Skin of body (tissue), 2 donors: ENCODE measurements around the gene HSPB9. TPM values are rescaled to one million over a fixed set of nuclear protein-coding genes. Genes with fewer than 3 reads are reported as not detected.
"Not testable (repeated sequence)": the region's sequence is repeated elsewhere in the genome, so short reads cannot be mapped to it uniquely, and the experiment has no call there.

Experiments used
- DNase-seq: peaks from one replicate; lab custom pipeline; 2025; lab: John Stamatoyannopoulos, UW
- total RNA-seq: library from RNA; depleted of rRNA; stranded (reverse); fragments of >200 nt; gene quantifications from one replicate; pipeline ENCODE4 v1.2.3, GENCODE V29; 2014

Gene HSPB9
- total RNA-seq, 1 donor from 2014 or later: not detected

DNA sequence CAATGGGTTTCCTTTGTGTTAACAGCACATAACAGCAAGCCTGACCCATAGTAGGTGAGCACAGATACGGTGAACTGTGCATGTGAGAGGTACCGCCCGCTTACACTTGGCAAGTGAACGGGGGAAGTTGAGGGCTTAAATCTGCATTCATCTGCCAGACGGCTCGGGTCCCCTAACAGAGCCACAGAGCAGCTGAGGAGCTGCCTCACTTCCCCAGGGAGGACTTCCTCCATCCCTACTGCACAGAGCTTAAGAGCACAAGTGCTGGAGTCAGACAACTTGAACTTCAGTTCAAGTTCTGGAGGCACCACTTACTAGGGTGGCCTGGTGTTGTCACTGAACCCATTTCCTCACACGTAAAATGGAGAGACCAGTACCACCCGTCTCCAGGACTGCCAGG, 18.8 kb downstream of the HSPB9 start:
- DNase-seq: no peak

GRCh38 chr17:42142371-42142896, 19.8 kb downstream of the HSPB9 start:
- DNase-seq: no peak

- not testable (repeated sequence) for DNase-seq
Observed at GRCh38 chr17:42143138-42143537, 20.5 kb downstream of the HSPB9 start.

GRCh38 chr17:42146911-42147607, 24.5 kb downstream of the HSPB9 start:
- no peak for DNase-seq

DNA sequence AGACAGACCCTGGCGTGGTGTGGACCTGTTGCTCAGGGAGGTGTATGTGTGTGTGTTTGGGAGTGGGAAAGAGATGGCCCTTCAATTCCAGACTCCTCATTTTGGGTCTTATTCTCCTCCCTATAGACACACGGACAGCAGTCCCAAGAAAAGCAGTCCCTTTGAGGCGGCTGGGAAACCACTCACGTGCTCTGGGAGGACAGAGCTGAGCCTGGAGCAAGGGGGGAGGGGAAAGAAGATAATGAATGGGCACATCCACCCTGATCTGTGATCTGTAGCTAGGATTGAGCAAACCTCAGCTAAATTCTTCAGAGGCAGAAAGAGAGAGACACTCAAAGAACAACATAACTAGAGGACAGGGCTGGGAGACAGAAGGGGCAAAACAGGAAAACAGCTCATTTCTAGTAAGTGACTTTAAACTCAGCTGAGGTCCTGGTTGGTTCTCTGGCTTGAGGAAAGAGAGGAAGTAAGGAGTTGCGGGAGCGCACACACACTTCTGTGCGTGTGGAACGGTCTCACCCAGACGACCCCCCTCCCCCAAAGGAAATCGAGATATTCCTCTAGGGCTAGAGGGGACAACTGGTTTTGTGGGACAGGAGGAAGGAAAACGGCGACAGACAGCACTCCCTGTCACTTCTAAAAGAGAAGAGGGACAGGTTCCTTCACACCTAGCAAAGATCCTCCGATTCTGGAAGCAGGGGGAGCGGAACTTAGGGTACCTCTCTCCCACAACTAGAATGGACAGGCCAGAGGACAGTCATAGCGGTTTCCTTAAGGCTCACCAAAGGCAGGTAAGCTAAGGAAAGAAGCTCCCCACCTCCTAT, 31.5 kb downstream of the HSPB9 start:
- DNase-seq: no peak

DNA sequence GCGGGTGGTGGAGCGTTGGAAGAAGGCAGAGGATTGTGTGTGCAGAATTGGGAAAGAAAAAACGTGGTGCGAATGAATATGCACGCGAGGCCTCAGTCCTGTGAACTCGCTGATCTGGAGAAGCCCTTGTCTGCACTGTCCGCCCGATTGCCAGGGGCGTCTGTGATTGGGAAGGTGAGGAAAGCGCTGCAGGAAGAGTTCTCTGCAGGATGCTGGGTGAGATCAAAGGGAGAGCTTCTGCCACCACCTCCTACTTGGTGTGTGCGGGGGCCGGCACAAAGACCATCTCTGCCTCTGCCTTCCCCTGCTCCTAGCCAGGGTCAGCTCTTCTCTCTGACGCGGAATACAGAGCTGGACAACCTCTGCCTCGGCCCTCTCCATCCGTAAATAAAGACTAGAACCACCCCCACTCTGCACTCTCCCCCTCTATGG, 33.0 kb downstream of the HSPB9 start:
- no peak for DNase-seq

DNA sequence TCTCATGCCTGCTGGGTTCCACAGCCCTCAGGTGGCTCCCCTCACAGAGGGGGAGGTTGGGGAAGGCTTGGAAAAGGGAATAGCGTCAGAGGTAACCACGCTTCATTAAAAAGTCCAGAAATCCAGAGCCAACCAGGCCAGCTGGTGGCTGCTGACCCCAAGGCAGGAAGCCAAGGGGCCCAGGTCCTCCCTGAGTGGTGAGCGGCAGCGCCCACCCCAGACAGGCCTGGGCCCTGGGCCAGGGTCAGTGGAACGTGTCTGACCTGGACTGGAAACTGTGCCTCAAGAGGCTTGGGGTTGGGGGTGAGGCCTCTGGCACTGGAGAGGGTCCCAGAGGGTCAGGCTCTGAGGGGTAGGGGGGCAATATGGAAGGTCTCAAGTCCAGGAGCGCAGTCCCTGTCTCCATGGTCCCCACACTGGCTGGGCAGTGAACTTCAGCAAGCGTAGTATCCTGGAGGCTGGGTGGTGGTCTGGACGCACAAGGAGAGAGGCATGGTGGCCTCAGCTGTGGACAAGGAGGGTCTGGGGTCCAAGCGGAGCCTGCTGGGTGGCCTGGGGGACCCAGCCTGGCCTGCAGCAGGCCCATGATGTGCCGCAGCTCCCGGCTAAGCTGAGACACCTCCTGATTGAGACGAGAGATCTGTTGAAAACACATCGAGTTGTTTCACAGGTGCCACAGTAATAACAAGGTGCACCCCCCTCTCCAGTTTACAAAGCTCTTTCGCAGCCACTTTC, 37.4 kb downstream of the HSPB9 start:
- DNase-seq: no peak

DNA sequence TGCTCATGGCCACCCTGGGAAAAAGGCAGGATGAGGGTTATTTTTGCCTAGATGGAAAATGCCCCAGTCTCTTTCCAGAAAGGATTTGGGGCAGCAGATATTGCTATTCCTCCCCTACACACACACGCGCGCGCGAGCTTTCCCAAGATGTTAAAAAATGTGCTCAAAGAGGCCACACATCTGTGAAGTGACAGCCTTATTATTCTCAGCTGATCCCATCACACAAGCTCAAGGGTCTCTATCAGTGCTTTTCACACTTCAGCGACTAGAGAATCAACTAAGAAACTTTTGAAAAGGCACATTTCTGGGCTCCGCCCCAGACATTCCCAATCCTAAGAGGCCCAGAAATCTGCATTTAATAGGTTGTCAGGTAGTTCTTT, 37.9 kb downstream of the HSPB9 start:
- DNase-seq: no peak

- no peak for DNase-seq
Observed at GRCh38 chr17:42163113-42163512, 40.5 kb downstream of the HSPB9 start.

DNA sequence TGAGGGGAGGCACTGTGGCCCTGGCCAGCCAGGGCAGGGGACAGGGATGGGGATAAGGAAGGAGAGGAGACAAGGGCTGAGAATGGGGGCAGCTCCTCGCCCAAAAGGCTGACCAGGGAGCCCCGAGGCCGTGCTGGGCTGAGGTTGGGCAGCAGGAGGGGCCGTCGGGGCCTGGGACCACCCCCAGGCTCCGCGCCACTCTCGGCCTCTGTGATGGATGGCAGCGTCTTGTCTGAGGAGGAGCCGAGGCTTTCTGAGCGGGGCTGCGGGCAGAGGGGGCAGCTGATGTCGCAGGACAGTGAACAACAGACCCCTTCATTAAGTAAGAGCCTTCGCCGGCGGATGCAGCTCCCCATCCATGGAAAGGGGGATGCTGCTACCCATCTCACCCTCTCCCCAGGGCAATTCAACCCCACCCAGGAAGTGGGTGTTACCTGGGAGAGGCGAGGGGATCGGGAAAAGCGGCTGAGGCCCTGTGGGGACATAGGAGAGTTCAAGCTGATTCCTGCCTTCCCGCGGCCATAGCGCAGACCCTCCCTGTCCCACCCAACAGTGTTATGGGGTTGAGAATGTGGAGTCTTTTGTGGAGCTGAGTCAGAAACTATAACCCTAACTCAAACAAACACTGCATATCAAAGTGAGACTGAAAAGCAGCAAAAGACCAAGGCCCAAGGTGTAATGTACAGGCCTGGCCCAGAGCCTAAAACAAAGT, 41.2 kb downstream of the HSPB9 start:
- DNase-seq: no peak

DNA sequence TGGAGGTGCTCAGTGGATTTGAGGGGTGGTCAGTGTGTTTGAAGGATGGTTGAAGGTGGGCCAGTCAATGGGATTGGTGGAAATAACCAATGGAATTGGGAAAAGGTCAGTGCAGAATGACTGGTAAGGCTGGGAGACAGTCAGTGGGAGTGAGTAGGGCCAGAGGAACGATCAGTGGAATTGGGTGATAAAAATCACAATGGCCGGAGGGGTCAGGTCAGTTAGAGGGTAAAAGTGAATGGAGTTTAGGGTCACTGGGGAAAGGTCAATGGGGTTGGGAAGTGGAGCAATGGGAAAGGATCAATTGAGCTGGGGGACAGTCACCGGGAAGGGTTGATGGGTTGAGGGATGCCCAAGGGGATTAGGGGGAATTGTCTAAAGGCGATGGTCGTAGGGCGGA, 43.1 kb downstream of the HSPB9 start:
- no peak for DNase-seq

DNA sequence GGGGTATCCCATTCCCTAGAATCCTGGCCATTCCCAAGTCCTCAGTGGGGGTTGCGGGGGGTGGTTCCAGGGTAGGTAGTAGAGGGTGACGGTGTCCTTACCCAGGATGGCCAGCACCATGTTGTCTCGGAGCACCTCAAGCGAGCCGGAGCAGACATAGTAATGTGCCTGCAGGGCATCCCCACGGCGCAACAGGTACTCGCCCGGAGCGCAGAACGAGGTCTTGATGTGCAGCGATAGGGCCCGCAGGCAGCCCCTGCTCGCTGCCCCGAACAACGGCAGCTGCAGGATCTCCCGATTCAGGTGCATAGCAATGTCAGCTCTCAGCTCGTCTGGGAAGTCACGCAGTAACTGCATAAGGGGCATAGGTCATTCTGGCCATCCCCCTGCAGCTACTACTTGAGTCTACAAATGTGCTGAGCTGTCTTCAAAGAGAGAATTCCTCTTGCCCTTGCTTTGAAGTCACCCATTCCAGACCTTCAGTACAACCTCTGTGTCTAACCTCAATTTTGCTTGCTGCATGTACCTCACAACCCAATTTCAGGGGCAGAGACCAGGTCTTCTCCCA, 43.7 kb downstream of the HSPB9 start:
- DNase-seq: no peak

DNA sequence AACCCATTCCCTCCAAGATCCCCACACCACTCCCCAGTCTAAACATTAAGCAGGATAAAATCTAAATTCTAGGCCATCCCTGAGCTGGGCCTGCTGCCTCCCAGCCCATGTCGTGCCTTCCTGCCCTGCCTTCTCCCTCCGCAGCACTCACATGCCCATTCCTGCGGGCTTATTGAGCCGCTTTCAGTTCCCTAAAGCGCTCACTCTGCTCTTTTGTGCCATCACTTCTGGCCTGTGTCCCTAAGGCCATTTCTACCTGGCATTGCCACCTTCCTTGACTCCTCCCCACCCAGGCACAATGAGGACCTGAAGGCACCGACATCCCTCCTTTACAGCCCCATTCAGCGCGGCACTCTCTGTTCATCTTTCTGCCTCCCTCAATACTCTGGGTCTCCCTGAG, 45.2 kb downstream of the HSPB9 start:
- DNase-seq: no peak

GRCh38 chr17:42169351-42169750, 46.7 kb downstream of the HSPB9 start:
- DNase-seq: no peak

DNA sequence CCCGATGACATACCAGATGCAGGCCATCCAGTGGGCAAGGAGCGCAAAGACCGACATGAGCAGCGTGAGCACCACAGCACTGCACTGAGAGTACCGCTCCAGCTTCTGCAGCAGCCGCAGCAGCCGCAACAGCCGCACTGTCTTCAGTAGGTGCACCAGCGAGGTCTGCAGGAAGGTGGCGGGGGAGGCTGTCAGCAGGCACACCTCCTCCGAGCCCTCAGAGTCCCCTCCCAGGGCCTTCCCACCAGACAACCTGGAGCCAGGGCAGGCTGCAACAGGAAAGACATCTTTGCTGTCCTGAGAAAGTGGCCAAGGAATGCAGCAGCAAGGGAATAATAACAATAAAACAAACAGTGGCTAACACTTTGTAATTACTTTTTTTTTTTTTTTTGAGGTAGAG, 49.2 kb downstream of the HSPB9 start:
- DNase-seq: no peak

Other genes with a start within 250 kb of the HSPB9 start
- 106 TPM for gene ACLY, start 203.9 kb upstream of the HSPB9 start, total RNA-seq
- 0.89 TPM for gene ODAD4, start 192.2 kb upstream of the HSPB9 start, total RNA-seq
- gene CNP, start 156.0 kb upstream of the HSPB9 start, total RNA-seq: 34.0 TPM
- gene DNAJC7, start 105.4 kb upstream of the HSPB9 start, total RNA-seq: 74.8 TPM
- gene NKIRAS2, start 102.7 kb upstream of the HSPB9 start, total RNA-seq: 21.5 TPM
- gene C17orf113, start 72.2 kb upstream of the HSPB9 start, total RNA-seq: 1.8 TPM
- gene ZNF385C, start 24.3 kb upstream of the HSPB9 start, total RNA-seq: 1.3 TPM
- gene DHX58, start 10.1 kb upstream of the HSPB9 start, total RNA-seq: 5.4 TPM
- gene KAT2A, start 1.4 kb upstream of the HSPB9 start, total RNA-seq: 19.2 TPM
- gene RAB5C, start 32.2 kb downstream of the HSPB9 start, total RNA-seq: 38.8 TPM
- gene KCNH4, start 58.3 kb downstream of the HSPB9 start, total RNA-seq: not detected
- gene HCRT, start 62.6 kb downstream of the HSPB9 start, total RNA-seq: not detected
- 5.4 TPM for gene GHDC, start 71.7 kb downstream of the HSPB9 start, total RNA-seq
- 35.6 TPM for gene STAT5B, start 153.6 kb downstream of the HSPB9 start, total RNA-seq
- gene STAT5A, start 165.7 kb downstream of the HSPB9 start, total RNA-seq: 27.8 TPM